Measurements from ENCODE around the gene MB.

MB gene

DNA sequence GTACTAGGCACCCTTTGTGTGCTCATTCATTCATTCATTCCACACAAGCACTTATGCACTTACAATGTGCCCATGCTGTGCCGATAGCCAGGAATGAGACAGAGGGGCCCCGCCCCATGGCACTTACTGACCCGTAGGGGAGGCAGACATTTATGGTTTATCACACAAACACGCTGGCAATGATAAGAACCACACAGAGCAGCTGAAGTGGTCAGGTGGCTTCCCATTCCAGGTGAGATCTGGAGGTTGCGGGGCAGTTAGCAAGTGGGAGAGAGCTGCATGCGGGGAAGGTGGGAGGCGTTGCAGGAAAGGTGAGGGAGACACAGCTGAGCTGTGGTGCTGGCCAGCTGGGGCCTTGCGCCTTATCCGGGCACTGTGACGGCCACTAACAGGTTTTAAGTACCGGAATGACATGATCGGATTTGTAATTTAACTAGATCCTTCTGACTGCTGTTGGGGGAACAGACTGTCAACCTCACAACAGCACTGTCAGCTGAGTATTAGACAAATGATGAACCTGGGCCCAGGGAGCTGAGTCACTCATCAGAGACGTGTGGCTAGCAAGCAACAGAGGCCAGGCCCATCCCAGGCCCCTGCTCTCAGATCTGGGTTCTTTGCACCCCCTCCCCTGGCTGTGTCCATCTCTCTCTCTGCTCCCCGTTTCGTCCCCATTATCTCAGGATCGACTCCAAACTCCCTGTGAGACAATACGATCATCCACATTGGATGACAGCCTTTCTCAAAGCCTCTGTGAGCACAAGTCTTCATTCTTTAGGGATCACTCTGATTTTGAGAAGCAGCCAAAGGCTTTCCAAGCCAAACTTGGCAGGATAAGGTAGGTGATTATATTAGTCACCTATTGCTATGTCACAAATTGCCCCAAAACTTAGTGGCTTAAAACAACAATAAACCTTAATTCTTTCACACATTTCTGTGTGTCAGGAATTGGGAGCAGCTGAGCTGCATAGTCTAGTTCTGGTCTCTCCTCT, 48.1 kb downstream of the MB start:
- no peak for DNase-seq

DNA sequence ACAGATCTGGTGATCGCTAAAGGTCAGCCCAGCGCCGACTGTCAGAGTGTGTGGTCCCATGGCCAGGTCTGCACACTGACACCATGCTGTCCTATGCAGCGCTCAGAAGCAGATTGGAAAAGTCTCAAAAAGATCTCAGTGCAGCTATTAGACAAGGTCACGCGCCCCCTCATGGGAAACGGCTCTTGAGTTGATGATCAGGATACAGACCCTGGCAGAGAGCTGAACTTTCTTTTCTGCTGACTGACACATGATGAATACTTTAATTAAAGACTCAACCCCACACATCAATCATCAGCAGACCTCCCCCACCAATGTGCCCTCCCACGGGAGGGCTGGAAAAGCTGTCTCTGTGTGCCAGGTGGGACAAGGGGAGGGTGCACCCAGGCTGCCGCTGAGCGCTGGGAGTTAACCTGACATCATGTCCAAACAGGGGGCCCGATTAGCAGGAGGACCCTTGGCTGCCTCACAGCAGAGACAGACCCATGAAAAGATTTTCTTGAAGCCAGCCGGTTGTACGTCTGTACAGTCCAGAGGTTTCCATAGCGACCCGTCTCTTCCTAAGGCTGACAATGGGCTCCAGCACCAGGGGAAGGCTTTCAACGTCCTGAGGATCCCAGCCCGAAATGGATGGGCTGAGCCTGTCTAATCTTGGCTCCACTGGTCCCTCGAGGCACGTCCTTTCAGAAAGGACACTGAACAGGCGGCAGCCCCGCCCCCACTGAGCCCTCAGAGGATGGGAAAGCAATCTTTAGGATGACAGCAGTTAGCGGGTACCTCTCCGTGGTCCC, 49.6 kb downstream of the MB start:
- no peak for DNase-seq

GRCh38 chr22:35564975-35565867, 51.9 kb downstream of the MB start:
- no peak for DNase-seq

DNA sequence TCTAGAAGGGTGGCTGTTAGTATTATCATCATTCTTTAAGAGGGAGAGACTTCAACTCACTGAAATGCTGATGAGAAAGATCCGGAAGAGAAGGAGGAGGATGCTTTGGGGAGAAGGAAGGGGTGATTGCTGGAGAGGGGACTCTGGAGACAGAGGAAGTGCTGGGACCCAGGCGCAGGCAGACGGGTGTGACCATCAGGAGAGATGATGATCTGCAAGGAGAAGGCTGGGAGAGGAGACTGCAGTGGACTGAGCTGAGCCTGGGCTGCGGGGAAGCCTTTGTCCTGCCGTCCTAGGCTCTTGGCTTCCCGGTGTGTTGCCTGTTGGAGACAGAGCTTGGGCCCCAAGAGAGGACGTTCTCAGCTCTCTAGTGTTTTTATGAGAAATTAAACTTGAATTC, 53.9 kb downstream of the MB start:
- DNase-seq = no peak

DNA sequence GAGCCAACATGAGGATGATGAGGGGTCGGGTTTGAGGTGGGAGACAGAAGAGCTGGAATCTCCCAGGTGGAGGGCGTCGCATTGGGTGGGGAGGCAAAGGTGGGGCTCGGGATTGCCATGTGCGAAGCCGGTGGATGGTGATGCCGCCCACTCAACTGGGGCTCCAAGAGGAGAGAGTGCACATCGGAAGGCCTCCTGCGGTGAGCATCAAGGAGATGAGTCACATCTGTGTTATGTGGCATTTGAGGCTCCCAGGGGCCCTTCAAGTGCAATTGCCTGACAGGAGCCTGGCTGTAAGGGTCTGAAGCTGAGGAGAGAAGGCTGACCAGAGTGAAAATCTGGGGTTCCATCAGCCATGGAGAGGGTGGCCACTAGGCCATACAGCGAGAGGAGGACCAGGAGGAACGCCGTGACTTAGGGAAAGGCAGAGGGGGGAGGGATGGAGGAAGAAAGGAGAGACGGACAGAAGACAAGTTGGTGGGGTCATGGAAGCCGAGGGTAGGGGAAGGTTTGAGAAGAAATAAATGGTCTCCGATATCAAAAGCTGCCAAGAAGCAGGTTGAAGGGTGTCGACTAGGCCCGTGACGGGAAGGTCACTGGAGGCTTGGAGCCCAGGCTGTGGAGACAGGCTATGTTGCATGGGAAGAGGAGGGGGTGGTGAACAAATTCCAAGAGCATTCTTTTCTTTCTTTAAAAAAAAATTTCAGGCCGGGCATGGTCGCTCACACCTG, 55.2 kb downstream of the MB start:
- DNase-seq = no peak

DNA sequence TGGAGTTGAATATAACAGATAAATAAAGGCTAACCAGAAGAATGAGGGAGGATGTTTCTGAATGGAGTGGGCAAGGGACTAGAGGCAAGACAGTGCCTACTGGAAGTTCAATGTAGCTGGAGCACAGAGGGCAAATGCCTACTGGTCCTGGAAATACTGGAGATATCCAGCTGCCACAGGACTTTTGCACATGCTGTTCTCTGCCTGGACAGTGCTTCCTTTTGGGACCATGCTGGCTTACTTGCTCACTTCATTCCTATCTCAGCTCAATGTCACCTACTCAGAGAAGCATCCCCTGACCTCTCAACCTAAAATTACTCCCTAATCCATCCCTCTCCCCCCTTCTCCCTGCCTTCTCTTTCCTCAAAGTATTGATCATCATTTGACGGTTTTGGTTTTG, 56.3 kb downstream of the MB start:
- no peak for DNase-seq

GRCh38 chr22:35560366-35560765, 56.8 kb downstream of the MB start:
- no peak for DNase-seq

GRCh38 chr22:35559354-35560005, 57.6 kb downstream of the MB start:
- no peak for DNase-seq

DNA sequence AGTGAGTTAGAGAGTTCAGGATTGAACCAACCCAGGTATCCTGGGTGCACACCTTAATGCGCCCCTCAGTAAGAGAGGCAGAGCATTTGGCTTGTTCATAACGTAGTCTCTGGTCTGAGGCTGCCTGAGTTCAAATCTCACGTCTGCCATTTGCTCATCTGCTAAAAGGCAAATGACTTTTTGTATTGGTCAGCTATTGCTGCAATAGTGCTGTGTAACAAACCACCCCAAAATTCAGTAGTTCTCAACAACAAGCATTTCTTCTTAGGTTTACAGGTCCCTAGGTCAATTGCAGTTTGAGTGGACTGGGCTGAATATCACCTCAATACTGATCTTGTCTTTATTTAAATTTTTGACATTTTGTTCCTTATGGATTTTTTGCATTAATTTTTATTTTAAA, 58.4 kb downstream of the MB start:
- no peak for DNase-seq

- DNase-seq = no peak
Measured at GRCh38 chr22:35558031-35558430, 59.1 kb downstream of the MB start.
